HEK293 (cell line): ENCODE data around the gene IL17B.

ENCODE experiments used
- CTCF ChIA-PET: fragments of 350-600 bp; formaldehyde crosslinking; extraction: SDS; loops from one replicate; lab custom pipeline; 2021; ENCODE audit warnings: antibody characterized with exemption; lab: Yijun Ruan, JAX
- POLR2A ChIA-PET: fragments of 300-600 bp; formaldehyde crosslinking; extraction: SDS; loops from one replicate; lab custom pipeline; 2020; ENCODE audit warnings: antibody characterized with exemption, inconsistent platforms; lab: Yijun Ruan, JAX
- H3K27ac ChIP-seq: fragments of 200-500 bp; sonication (Bioruptor generic); 2 replicates; pipeline ENCODE4 v1.5.1; 2014; ENCODE audit warnings: low read depth, low read length, control low read depth, inconsistent platforms; ENCODE audit errors: extremely low read depth
- H3K36me3 ChIP-seq, 2 experiments: fragments of 200-500 bp in 1 of 2; sonication (Bioruptor generic) in 1 of 2; 1 replicate in 1 of 2; 2 replicates in 1 of 2; pipeline ENCODE4 v1.5.1; 2014 to 2017; ENCODE audit warnings: inconsistent platforms in 2 of 2, low read length in 2 of 2; ENCODE audit not compliant: control insufficient read depth in 2 of 2, insufficient read depth in 1 of 2
- H3K4me1 ChIP-seq: fragments of 200-500 bp; sonication (Bioruptor generic); 2 replicates; pipeline ENCODE4 v1.5.1; 2014; ENCODE audit warnings: mild to moderate bottlenecking, low read length, inconsistent platforms; ENCODE audit not compliant: control insufficient read depth, insufficient read depth
- H3K4me3 ChIP-seq: 2 replicates; pipeline ENCODE4 v1.5.1; 2011; ENCODE audit warnings: low read depth, mild to moderate bottlenecking, control low read depth, low read length, moderate library complexity
- H3K9me3 ChIP-seq: fragments of 200-500 bp; sonication (Bioruptor generic); 2 replicates; pipeline ENCODE4 v1.5.1; 2014; ENCODE audit warnings: low read depth, low read length, inconsistent platforms; ENCODE audit not compliant: control insufficient read depth, insufficient read depth
- GLI2 ChIP-seq: fragments of 450-650 bp; formaldehyde crosslinking; IDR thresholded peaks from 2 replicates; pipeline ENCODE4; 2017; ENCODE audit warnings: missing biosample characterization, missing genetic modification characterization, low read depth, borderline replicate concordance
- GLI4 ChIP-seq: fragments of 450-650 bp; formaldehyde crosslinking; IDR thresholded peaks from 2 replicates; pipeline ENCODE4 v1.5.1; 2016; ENCODE audit warnings: missing biosample characterization, missing genetic modification characterization
- IKZF3 ChIP-seq: fragments of 450-650 bp; IDR thresholded peaks from 2 replicates; pipeline ENCODE4 v1.5.0; 2018; ENCODE audit warnings: missing biosample characterization, mild to moderate bottlenecking, missing genetic modification characterization, moderate library complexity
- MZF1 ChIP-seq: fragments of 450-650 bp; formaldehyde crosslinking; IDR thresholded peaks from 2 replicates; pipeline ENCODE4 v1.5.1; 2017; ENCODE audit warnings: missing biosample characterization, missing genetic modification characterization, borderline replicate concordance
- PRDM1 ChIP-seq: fragments of 450-650 bp; formaldehyde crosslinking; IDR thresholded peaks from 2 replicates; pipeline ENCODE4; 2016; ENCODE audit warnings: missing biosample characterization, missing genetic modification characterization
- SETDB1 ChIP-seq: IDR thresholded peaks from one replicate; pipeline ENCODE4 v1.6.1; 2017; ENCODE audit warnings: mild to moderate bottlenecking, low read length, moderate library complexity, mixed read lengths; ENCODE audit not compliant: insufficient read length
- YY1 ChIP-seq: fragments of 450-650 bp; formaldehyde crosslinking; IDR thresholded peaks from 2 replicates; pipeline ENCODE4 v1.5.1; 2018; ENCODE audit warnings: missing biosample characterization, missing genetic modification characterization
- ZFHX2 ChIP-seq: fragments of 450-650 bp; formaldehyde crosslinking; conservative IDR thresholded peaks from 2 replicates; pipeline ENCODE4 v1.5.1; 2016; ENCODE audit warnings: missing biosample characterization, missing genetic modification characterization
- ZNF223 ChIP-seq: fragments of 450-650 bp; formaldehyde crosslinking; IDR thresholded peaks from 2 replicates; pipeline ENCODE4 v1.5.1; 2016; ENCODE audit warnings: missing biosample characterization, missing genetic modification characterization
- ZNF280C ChIP-seq: fragments of 450-650 bp; formaldehyde crosslinking; IDR thresholded peaks from 2 replicates; pipeline ENCODE4 v1.5.1; 2016; ENCODE audit warnings: missing biosample characterization, missing genetic modification characterization
- ZNF404 ChIP-seq: fragments of 450-650 bp; formaldehyde crosslinking; IDR thresholded peaks from 2 replicates; pipeline ENCODE4 v1.5.1; 2017; ENCODE audit warnings: missing biosample characterization, missing genetic modification characterization
- ZNF518A ChIP-seq: fragments of 450-650 bp; formaldehyde crosslinking; conservative IDR thresholded peaks from 2 replicates; pipeline ENCODE4 v1.5.1; 2016; ENCODE audit warnings: low read depth, missing biosample characterization, missing genetic modification characterization
- ZNF610 ChIP-seq: fragments of 450-650 bp; formaldehyde crosslinking; IDR thresholded peaks from 2 replicates; pipeline ENCODE4 v1.5.1; 2016; ENCODE audit warnings: missing biosample characterization, missing genetic modification characterization, borderline replicate concordance
- ZSCAN4 ChIP-seq: fragments of 450-650 bp; formaldehyde crosslinking; IDR thresholded peaks from 2 replicates; pipeline ENCODE4 v1.5.1; 2017; ENCODE audit warnings: missing biosample characterization, missing genetic modification characterization
- ZSCAN5A ChIP-seq: fragments of 450-650 bp; formaldehyde crosslinking; IDR thresholded peaks from 2 replicates; pipeline ENCODE4 v1.5.1; 2016; ENCODE audit warnings: missing biosample characterization, missing genetic modification characterization
- TF ChIP-seq, protein P1 (sequence below): fragments of 450-650 bp; formaldehyde crosslinking; IDR thresholded peaks from 2 replicates; pipeline ENCODE4 v1.5.1; 2016; ENCODE audit warnings: missing biosample characterization, missing genetic modification characterization

The IL17B gene

DNA sequence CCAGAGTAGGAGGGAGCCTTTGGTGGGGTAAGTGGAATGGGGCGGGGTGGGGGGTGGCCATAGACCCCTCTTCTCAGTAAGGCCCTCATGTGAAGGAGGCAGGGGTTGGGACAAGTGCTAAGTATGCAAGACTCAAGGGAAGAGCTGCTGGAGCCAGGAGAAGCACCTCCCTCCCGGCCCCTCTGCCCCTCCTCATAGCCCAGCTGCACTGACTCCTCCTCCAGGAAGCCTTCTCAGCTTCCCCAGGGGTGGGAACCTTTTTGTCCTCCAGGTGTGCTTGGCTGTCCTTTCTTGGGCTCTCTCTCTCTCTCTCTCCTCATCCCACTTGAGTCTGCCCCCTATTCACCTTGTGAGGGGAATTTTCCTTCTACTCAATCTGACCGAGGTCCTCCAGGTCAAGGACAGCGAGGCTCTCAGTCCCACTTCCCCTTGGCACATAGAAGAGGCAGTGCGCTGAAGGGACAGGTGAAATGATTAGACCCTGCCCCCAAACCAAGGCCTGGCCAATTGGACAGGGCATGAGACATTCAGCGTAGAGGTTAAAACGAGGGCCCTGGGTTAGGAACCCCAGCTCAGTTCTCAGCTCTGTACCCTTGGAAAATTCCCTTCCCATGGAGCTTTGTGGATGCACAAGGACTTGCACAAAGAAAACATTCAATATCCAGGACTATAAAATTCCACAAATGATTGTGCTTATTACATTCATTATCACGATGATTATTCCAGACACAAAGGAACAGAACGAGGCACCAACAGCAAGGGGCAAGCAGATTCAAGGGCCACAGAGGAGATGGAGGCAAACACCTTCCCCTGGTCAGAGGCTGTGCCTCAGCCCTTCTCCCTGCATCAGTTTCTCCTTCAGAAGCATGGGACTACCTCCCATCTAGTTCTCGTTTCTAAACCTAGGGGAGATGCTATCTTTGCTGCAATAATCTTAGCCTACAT lies 45.6 kb upstream of the IL17B start:
- Histone ChIP-seq H3K9me3 (no peaks in the 10 kb centered on the region), H3K27ac (no peak overlapping the region), H3K4me3 (no peak overlapping the region), H3K36me3 (no peaks in the 10 kb centered on the region), H3K4me1 (no peaks in the 10 kb centered on the region)
- no peak for TF ChIP-seq GLI4 (tag by site-specific recombination)
- no peak for TF ChIP-seq ZSCAN4 (tag by site-specific recombination)
- TF ChIP-seq, protein P1, sequence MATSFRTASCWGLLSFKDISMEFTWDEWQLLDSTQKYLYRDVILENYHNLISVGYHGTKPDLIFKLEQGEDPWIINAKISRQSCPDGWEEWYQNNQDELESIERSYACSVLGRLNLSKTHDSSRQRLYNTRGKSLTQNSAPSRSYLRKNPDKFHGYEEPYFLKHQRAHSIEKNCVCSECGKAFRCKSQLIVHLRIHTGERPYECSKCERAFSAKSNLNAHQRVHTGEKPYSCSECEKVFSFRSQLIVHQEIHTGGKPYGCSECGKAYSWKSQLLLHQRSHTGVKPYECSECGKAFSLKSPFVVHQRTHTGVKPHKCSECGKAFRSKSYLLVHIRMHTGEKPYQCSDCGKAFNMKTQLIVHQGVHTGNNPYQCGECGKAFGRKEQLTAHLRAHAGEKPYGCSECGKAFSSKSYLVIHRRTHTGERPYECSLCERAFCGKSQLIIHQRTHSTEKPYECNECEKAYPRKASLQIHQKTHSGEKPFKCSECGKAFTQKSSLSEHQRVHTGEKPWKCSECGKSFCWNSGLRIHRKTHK = no peak
- TF ChIP-seq ZNF404 (tag by site-specific recombination) = no peak
- no peak for TF ChIP-seq ZNF280C (tag by site-specific recombination)
- TF ChIP-seq ZNF223 (tag by site-specific recombination) = no peak
- TF ChIP-seq ZNF610 = no peak
- TF ChIP-seq MZF1 (tag by site-specific recombination) = no peak
- TF ChIP-seq ZNF518A (tag by site-specific recombination) = no peak
- no peak for TF ChIP-seq ZSCAN5A (tag by site-specific recombination)
- TF ChIP-seq SETDB1 = no peak
- TF ChIP-seq ZFHX2 = no peak
- TF ChIP-seq PRDM1 (tag by site-specific recombination) = no peak
- no peak for TF ChIP-seq GLI2 (tag by site-specific recombination)
- no peak for TF ChIP-seq IKZF3
- no peak for TF ChIP-seq YY1 (tag by site-specific recombination)
- ChIA-PET CTCF (interaction anchor here (1.2 to 3.8 kb wide), 4 partner anchors 10 to 57 kb away, joined by 3 to 20 read pairs (median 12); no protein-coding TSS in a partner anchor), POLR2A (interaction anchor here (0.6 kb wide), 1 partner anchor 747 kb away, joined by 3 read pairs; no protein-coding TSS in a partner anchor)
